Head of caudate nucleus (tissue), 42 donors: ENCODE results near the gene DISC1.
A peak's percentile ranks its signal among the peaks of the same experiment; 100 is the strongest.
"Not testable (repeated sequence)": the region's sequence is repeated elsewhere in the genome, so short reads cannot be mapped to it uniquely, and the experiment has no call there.

Experiments used
- DNase-seq, 42 donors: peaks; one replicate each; pipeline versions ENCODE4 v3.0.0 to v3.0.0-alpha.2; 2020 to 2021; ENCODE audit warnings: mixed read lengths in 7 of 42
- intact Hi-C: fragments of 100-400 bp; cut with DNase I; formaldehyde crosslinking; loops from one replicate; pipeline ENCODE4 v1.15.0; 2022

Gene DISC1

DNA sequence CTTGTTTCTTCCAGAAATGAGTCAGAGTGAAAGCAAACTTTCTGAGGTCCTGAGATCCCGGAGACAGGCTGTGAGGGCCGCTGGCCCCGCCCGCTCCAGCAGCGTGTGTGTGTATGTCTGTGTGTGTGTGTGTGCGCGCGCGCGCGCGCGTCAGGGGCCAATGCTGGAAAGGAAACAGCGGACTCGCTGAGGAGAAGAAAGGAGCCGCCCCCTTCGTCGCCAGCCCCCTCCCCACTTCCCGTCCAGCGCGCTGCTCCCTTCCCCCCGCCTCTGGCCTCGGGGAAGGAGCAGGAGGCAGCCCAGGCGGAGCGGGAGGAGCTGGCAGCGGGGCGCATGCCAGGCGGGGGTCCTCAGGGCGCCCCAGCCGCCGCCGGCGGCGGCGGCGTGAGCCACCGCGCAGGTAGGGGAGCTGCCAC is at the start of gene DISC1:
TSS of gene DISC1 (plus strand) at position 256 of the 416 bp plus-strand sequence. CDS start at position 334, 78 bp downstream.
- intact Hi-C loops: no loop called here
- peak; percentile 35 to 87 (median 73) for DNase-seq

- intact Hi-C loops: no loop called here
- peak in 9 of 42 donors; percentile 13 to 66 (median 41) for DNase-seq
Observed at GRCh38 chr1:231576804-231577718, 49.5 kb upstream of the DISC1 start.

DNA sequence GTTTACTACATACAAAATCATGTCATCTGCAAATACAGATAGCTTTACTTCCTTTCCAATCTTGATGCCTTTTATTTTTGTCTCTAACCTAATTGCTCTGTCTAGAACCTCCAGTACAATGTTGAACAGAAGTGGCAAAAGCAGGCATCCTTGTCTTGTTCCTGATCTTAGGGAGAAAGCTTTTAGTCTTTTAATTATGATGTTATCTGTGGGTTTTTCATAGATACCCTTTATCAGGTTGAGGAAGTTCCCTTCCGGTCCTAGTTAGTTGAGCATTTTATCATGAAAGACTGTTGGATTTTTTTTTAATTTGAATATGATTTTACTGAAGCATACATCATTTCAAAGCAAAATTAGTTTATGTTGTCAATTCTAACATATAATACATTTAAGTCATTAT is 45.7 kb upstream of the DISC1 start:
- intact Hi-C loops: no loop called here
- DNase-seq: no peak

DNA sequence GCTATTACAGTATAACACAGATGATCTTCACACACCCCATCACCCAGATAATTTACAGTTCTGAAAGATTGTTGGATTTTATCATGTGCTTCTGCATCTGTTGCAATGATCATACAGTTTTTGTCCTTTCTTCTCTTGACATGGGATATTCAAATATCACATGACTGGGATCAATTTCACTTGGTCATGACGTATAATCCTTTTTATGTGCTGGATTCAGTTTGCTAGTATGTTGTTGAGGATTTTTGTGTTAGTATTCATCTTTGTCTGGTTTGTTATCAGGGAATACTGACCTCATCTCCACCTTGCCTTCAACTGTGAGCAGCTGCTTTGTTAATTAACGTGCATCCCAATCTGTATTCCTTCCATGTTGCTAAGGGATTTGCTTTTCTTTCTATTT is 44.7 kb upstream of the DISC1 start:
- DNase-seq: no peak
- intact Hi-C loops: no loop called here

DNA sequence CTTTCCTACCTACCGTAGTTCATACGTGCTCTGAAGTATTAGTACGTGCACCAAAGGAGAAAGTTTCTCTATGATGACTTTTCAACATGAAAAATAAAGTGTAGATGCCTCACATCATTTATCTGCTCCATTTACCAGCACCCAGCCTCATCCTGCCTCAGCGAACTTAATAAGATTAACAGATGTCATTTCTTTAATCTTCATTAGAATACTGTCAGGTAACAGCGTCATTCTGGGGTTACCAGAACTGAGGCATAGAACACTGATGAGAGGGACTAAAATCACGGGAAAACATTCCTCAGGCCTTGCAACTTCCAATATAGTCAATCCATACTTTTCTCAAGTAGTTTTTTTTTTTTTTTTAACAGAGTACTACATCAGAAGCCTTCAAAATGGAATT is 43.2 kb upstream of the DISC1 start:
- intact Hi-C loops: no loop called here
- DNase-seq: no peak

DNA sequence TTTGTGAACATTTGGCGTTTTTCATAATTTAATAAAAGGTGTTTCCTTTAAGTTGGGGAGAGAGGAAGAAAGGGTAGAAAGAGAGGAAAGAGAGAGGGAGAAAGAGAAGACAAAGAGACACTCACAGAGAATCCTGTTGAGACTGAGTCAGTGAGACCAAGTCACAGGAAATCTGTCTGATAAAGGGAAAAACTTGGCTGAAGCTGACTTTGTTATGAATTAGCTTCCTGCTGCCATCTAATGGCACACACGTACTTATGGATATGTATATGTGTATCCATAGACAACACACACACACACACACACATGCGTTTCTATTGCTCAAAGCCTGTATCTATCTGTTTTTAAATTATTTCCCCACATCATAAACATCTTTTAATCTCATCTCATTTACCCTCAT is 42.5 kb upstream of the DISC1 start:
- peak in 3 of 42 donors; percentile 17 to 49 (median 44) for DNase-seq
- intact Hi-C loops: no loop called here

- intact Hi-C loops: no loop called here
- no peak for DNase-seq
Observed at GRCh38 chr1:231584921-231585320, 41.7 kb upstream of the DISC1 start.

- intact Hi-C loops: loop anchor here (5.0 kb wide), 1 partner anchor 233 kb away; no protein-coding TSS in a partner anchor
- peak; percentile 19 to 82 (median 64) for DNase-seq
Observed at GRCh38 chr1:231590453-231591198, 36.0 kb upstream of the DISC1 start.

DNA sequence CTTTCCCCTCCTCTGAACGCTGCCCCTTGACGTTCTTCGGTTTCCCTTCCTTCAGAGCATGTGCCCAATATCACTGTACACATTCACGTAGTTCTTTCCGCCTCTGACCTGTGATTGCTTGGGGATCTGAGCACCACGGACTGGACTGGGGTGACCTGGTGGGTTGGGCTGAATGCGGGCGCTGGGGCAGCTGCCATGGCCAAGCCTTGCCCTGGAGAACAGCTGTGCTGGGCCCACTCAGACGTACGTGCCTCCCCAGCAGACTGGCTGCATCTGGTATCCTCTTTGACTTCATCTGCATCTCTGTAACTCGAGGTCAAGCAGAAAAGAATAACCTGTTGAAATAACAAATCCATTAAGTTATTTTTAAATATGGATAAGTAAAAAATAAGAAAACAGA is 35.1 kb upstream of the DISC1 start:
- intact Hi-C loops: loop anchor here (5.0 kb wide), 1 partner anchor 234 kb away; no protein-coding TSS in a partner anchor

DNA sequence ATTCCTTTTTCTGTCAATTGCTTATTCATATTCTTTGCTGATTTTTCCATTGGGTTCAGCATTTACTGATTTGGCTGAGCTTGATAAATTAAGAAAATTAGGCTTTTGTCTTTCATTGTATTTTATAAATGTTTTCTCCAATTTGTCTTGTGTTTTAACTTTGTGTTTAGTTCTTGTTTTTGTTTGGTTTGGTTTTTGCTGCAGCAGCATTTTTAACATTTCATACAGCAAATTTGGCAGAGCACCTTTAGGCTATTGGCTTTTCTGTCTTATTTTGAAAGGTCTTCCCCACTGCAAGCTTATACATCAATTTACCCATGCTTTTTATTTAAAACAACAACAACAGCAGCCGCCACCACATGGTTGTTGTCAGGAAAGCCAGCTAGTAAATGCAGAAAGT is 33.8 kb upstream of the DISC1 start:
- no peak for DNase-seq
- intact Hi-C loops: loop anchor here (5.0 kb wide), 1 partner anchor 236 kb away; no protein-coding TSS in a partner anchor

More for the DNA sequence above, 35.1 kb upstream of the DISC1 start:
- DNase-seq: no peak

DNA sequence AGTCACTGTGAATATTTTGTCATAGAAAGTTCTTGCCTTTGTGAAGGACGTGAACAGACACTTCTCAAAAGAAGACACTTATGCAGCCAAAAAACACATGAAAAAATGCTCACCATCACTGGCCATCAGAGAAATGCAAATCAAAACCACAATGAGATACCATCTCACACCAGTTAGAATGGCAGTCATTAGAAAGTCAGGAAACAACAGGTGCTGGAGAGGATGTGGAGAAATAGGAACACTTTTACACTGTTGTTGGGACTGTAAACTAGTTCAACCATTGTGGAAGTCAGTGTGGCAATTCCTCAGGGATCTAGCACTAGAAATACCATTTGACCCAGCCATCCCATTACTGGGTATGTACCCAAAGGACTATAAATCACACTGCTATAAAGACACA is 33.3 kb upstream of the DISC1 start:
- intact Hi-C loops: loop anchor here (5.0 kb wide), 1 partner anchor 236 kb away; no protein-coding TSS in a partner anchor
- DNase-seq: not testable (repeated sequence)

- intact Hi-C loops: loop anchor here (5.0 kb wide), 1 partner anchor 237 kb away; no protein-coding TSS in a partner anchor
- no peak for DNase-seq
Observed at GRCh38 chr1:231594123-231594522, 32.5 kb upstream of the DISC1 start.

- no peak for DNase-seq
- intact Hi-C loops: loop anchor here (5.0 kb wide), 1 partner anchor 237 kb away; no protein-coding TSS in a partner anchor
Observed at GRCh38 chr1:231594749-231595148, 31.8 kb upstream of the DISC1 start.

DNA sequence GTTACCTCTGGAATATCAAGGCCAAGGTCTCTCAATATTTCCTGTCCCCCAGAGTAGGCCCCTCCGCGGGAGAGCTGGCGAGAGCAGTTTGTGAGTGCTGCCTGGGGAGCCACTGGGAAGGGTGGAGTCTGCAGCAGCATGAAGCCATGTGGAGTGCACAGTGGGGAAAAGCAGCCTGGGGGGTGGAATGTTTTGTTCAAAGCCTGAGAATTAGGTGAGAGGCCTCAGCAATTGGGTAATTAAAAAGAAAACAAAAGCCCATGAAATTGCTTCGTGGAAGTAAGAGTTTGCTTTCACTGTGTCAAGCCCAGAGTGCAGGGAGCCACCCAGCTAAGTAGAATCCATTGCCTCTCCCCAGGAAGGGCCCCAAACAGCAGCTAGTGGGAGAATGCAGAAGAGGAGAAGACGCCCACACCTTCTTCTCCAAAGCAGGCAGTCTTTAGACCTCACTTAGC is 30.2 kb upstream of the DISC1 start:
- intact Hi-C loops: no loop called here
- no peak for DNase-seq

DNA sequence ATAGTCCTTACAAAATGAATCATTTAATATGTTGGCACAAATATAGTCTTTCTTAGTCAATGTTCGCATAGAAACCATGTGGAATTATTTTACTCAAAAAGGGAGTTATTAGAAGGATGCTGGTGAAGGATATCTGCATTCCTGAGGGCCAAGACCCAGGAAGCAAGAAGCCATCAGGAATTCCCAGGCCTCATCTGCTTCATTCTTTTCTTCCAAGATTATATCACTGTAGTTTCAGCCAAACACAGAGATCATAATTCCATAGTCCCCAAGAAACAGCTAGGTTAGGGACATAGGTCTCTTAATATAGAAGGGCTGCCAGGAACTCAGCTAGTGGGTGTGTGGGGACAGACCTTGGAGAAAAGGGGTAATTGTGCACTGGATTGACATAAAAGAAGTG is 28.6 kb upstream of the DISC1 start:
- intact Hi-C loops: no loop called here
- DNase-seq: no peak

- intact Hi-C loops: no loop called here
- no peak for DNase-seq
Observed at GRCh38 chr1:231600458-231600976, 26.1 kb upstream of the DISC1 start.

- intact Hi-C loops: no loop called here
Observed at GRCh38 chr1:231601824-231602672, 24.5 kb upstream of the DISC1 start.

DNA sequence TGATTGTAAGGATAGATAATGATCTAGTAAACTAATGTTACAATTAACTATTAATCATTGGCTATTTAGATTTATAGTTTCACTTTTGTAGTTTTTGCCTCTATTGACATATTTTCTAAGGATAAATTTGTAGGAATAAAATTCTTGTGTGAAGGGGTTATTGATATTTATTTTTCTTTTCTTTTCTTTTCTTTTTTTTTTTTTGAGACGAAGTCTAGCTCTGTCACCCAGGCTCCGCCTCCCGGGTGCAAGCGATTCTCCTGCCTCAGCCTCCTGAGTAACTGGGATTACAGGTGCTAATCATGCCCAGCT is 24.0 kb upstream of the DISC1 start:
- intact Hi-C loops: no loop called here
- DNase-seq: no peak

More at GRCh38 chr1:231601824-231602672, 24.5 kb upstream of the DISC1 start:
- DNase-seq: no peak
